ENCODE results near the gene UMODL1.

Gene UMODL1

DNA sequence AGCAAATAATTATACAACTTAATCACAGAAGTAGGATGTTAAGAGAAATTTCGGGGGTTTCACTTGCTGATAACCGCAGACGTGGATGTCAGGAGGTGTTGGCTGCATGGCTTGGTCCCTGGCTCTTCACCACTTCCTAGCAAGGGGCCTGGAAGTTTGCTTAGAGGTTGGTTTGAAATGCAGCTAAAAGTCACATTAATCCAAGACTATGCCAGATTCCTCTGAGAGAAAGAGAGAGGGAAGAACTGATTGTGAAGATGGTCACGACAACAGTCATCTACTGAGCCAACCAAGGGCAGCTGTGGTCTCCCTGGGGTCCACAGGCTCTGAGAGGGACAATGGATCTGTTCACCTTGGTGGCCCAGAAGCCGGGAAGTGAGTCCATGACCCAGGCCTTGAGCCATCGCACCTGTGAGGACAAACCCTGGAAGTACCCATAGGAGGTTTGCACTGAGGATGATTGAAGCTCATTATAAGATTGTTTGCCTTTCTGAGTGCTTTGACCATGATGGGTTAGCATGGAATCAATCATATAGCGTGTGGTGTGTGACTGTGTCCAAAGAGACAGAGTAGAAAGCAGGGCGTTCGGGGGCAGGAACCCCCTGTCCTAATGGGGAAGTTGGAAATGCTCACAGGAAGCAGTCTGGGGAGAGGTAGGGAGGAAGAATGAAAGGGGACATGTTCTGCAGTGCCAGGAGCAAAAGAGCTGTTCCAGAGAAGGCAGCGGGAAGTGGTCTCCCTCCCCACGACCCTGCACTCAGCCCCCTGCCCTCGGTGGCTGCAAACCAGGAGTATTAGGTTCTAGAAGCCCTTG lies 47.1 kb downstream of the UMODL1 start:
- DNase-seq, result peak in 1 of 2 donors; percentile 78

DNA sequence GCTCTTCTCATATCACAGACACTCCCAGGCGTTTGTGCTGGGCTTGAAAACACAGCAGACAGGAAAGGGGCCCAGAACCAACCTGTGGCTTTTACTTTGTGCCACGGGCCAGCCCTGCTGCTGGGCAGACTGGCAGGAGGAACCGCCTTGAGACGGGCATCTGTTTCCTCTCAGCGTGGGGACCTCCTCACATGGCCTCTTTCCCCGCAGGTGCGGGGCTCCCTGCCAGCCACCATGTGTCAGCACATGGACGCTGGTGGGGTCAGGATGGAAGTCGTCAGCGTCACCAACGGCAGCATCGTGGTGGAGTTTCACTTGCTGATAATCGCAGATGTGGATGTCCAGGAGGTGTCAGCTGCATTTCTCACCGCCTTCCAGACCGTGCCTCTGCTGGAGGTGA lies 47.8 kb downstream of the UMODL1 start:
- DNase-seq, result peak; percentile 6 to 96

DNA sequence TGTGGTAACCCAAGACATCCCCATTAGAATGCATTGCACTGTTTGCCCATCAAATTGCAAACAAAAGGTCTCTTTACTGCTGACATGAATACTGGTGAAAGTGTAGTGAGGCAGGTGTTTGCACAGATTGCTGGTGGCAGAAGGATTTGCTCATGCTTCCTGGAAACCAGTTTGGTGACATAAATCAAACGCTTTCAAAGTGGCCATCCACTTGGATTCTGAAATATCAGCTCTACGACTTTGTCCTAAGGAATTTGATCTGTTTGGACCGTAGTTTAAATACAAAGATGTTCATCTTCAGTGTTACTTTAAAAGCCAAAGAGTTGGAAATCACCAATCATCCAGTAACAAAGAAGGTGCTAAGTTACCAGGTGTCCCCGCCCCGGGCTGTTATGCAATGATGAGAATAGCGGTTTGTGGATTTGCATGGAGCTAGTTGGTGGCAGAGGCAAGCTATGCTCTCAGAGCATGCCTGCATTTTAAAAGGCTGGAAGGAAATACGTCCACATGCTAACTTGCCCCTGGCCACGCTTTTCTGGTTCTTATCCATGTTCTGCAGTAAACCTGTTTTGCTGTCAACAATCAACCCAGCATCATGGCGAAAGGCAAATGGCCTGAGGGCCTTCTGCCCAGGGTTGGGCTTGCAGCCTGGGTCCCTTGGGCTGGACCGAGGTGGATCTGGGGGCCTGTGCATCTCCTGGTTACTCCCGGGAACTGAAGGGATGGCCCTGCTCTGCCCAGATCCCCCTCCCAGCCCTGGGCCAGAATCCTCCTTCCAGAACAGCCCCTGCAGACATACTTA lies 49.2 kb downstream of the UMODL1 start:
- no peak for DNase-seq

DNA sequence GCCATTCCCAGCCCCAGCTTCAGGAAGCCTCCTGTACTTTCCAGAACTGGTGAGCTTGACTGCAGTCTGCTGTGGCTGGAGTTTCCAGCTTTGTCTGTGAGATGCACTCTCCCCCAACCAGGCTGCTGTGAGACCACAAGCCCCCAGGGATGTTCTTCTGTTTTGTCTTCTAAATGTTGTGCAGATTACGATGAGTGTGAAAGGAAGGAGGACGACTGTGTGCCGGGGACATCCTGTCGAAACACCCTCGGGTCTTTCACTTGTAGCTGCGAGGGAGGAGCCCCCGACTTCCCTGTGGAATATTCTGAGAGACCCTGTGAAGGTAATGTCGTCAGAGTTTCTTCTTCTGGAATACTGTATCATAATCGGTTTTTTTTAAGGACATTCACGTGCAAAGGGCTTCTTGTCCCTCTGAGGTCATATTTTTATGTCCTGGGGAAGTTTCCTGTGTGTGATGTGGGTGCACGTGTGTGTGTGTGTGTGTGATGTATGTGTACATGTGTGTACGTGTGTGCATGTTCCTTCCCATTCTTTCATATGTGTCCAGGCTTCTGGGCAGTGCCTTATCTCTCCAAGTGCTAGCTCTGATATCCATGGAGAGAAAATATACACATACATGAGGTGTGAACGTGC lies 49.9 kb downstream of the UMODL1 start:
- DNase-seq, result peak in 1 of 2 donors; percentile 40

DNA sequence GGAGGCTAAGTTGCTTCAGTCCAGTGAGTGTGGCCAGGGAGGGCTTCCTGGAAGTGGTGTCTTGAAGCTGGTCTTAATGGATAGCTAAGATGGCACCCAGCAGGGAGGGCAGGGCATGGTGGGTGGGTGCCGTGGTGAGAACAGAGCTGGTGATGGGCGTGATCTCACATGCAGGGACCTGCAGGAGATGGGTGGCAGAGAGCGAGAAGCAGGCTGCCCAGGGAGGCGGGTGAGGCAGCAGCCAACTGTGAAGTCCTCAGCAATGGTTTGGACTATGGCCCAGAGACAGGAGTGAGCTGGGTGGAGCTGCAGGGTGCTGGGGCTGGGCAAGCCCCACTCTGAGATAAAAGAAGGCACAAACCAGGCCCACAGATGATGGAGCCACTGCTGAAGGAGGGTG lies 50.7 kb downstream of the UMODL1 start:
- DNase-seq, result no peak

DNA sequence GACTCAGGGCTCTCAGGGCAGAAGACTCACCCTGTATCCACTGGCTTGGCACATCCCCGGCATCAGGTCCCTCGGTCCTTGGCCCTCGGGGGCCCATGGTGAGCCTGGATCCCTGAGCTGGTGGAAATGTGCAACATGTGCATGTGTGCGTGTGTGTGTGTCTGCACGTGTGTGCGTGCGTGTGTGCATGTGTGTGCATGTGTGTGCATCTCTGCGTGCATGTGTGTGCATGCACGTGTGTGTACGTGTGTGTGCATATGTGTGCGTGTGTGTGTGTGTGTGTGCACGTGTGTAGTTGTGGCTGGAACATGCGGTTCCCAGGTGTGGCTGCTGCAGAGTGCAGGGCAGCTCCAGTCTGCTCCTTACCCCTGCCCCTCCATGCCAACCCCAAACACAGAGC lies 51.3 kb downstream of the UMODL1 start:
- no peak for DNase-seq

DNA sequence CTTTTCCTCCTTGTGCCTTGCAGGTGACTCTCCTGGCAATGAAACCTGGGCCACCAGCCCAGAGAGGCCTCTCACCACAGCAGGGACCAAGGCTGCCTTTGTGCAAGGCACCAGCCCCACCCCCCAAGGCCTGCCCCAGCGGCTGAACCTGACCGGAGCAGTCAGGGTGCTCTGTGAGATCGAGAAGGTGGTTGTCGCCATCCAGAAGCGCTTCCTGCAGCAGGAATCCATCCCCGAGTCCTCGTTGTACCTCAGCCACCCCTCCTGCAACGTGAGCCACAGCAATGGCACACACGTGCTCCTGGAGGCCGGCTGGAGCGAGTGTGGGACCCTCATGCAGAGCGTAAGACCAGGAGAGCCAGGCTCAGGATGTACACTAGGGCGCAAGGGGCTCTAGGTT lies 51.7 kb downstream of the UMODL1 start:
- no peak for DNase-seq

DNA sequence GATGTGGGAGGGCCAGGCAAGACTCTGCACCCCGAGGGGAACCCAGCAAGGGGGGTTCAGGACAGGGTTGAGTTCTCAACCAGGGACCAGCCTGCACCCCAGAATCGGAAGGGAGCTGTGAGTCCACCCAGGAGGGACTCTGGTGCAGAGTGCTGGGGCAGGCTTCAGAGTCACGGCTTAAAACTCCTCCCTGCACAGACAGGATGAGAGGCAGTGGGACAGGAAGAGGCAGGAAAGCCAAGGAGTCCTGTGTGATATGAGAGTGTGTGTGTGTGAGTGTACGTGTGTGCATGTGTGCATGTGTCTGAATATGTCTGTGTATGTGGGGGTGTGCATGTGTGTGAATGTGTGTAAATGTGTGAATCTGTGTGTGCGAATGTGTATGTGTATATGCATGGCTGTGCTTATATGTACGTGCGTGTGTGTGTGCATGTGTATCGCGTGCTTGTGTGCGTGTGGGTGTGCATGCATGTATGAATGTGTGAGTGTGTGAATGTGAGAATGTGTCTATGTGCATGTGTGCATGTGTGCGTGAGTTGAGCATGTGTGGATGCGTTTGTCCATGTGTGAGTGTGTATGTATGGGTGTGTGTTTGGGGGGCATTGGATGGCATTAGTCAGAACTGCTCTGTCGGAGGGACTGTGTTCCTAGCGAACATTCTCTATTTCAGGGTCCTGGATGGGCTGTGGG lies 52.2 kb downstream of the UMODL1 start:
- peak in 1 of 2 donors; percentile 46 for DNase-seq

DNA sequence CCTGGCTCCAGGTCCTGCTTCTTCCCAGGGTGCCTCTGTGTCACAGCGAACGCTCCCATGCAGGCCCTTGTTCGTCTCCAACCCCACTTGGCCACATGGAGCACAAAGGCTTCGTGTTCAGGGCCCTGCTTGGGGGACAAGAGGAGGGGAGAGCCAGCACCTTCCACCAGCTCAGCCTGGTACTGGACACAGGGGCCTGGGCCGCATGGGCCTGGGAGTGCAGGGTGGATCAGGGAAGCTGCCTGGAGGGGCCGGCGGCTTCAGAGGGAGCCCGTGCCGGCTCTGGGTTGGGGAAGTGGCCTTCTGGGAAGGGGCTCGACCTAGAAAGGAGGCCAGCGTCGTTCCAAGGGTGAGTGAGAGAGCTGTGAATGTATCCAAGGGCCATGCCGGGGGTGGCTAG lies 53.0 kb downstream of the UMODL1 start:
- no peak for DNase-seq

DNA sequence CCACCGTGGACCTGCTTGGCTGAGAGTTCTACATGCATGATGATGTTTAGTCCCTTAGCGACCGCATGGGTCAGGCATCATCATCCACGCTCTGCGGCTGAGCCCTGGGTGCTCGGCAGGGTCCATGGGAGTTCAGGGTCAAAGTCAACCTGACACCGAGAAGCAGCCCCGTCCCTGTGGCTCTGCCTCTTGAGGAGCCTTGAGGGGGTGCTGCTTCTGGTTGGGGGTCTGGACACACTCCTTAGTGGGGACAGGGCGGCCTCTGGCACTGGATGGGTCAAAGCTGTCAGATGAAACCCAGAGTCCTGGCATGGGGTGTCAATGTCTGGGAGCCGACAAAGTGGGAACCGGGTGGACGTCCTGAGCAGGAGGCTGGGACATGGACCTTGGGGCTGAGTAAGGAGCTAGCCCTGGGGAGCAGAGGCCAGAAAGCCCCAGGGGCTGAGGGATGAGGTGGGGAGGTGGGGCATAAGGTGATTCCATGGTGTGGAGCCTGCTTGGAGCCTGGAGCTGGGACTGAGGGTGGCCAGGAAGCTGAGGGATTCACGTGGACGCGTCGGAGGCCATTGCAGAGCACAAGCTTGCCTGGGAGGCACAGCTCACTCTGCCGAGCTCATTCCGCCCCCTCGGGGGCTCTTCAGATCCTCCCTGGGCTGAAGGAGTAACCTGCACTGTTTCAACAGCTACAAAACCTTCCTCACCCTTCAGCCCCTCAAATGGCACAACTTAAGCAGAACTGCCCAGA lies 53.9 kb downstream of the UMODL1 start:
- no peak for DNase-seq

DNA sequence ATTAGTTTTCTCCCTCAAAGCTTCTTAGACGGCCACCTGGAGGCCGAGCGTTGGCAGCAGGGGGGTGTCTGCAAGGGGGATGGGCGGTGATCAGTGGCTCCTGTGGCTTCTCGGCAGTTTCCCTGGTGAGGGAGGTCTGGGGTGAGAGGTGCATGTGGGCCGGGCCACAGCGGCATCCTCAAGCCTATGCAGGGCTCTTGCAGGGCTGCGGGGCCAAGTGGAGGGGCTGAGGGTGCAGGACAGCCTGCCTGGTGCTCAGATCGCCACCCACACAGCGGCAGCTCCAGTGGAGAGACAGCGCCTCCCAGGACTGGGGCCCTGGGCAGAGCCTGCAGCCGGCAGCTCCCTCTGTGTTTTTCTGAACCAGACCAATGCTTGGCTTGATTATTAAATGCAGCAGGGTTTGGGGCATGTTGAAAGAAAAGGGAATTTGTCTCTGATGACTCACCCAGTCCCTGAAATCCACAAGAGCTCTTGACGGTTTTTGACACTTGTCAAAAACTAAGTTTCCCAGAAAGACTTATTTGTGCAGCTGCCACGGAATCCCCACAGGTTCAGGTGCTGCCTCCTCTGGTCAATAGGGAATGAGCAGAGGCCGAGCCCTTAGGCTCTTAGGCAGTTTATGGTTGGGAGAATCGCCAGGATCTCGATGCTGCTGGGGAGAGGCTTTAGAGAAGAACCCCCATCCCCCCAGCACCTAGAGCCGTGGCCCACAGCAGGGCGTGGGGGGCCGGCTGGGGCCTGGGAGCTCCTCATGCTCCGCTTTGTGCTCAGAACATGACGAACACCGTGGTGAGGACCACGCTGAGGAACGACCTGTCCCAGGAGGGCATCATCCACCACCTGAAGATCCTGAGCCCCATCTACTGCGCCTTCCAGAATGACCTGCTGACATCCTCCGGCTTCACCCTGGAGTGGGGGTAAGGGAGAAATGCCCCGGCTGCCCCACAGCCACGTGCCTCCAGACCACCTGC lies 54.7 kb downstream of the UMODL1 start:
- DNase-seq, result peak in 1 of 2 donors; percentile 77

DNA sequence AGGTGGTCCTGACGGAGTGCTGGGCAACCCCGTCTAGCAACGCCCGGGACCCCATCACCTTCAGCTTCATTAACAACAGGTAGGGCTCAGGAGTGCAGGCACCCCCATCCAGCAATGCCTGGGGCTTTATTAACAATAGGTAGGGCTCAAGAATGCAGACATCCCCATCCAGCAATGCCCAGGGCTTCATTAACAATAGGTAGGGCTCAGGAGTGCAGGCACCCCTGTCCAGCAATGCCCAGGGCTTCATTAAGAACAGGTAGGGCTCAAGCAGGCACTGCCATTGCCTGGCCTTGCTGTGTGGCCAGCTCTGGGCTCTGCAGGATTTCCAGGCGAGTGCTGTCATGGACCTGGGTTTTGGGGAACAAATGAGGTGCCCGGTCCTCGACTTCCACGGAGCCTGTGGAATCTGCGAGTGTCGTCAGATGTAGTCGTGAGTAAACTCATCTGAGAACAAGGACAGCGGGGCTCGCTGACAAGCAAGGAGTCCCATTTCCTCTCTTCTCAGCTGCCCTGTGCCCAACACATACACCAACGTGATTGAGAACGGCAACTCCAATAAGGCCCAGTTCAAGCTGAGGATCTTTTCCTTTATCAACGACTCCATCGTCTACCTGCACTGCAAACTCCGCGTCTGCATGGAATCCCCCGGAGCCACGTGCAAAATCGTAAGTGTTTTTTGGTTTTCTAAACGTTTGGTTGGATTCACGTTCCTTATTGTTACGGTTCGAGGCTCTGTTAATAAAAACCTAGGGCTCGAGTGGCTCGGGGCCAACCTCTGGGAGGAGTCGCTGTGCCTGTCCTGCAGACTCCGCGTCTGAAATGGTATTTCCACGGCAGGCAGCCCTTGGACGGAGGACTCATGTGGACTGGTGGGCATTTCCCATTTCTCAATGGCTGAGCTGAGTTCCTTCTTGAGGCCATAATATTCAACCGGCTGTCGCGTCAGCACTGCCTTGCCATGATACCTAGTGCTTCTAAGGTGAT lies 56.3 kb downstream of the UMODL1 start:
- no peak for DNase-seq

DNA sequence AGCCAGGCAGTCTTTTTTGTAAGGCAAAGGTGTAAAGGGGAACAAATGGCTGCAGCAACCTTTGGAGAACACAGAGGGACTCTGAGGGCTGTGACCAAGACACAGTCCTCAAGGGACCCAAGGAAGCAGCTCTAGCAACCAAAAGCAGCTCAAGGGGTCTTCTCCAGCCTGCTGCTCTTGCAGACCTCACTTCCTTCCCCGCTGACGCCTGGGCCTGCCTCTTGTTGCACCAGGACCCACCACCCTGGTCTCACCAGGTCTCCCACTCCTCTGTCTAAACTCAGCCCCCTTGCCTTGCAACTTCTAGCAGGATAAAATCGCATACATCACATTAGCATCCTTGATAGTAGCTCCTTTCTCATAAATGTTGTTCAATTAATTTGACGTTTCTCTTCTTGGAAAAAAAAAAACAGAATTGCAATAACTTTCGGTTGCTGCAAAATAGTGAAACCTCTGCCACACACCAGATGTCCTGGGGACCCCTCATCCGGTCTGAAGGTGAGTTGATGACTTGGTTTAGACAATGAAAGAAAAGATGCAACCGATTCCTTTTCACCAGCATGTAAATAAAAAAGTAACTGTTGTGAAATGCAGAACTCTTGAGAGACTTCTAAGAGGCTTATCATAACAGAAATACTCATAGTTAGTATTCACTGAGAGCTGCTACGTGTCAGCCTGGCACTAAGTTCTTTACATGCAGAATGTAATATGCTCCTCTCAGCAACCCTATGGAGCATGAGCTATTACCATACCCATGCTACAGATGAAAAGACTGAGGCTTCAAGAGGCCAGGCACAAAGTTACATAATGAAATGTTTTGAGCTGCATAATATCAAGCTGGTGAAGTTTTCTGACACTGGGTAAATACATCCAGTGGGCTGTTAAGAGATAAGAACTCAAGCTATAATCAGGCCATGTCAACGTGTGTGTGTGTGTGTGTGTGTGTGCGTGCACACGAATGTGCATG lies 58.5 kb downstream of the UMODL1 start:
- DNase-seq, result no peak

DNA sequence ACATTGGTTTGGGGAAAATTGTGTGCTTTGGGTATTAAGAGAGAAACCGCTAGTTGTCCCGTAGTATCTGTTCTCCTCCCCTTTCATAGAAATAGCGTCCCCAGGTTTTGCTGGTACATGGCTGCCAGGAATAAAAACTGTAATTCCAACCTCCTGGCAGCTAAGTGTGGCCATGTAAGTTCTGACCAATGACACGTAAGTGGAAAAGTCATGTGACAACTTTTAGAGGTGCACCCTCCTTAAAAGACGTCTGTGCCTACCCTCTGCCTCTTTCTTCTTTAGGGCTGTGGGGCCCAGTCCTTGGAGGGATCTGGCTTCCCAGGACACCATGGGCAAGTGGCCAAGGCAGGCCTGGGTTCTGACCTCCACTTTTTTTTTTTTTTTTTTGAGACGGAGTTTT lies 59.3 kb downstream of the UMODL1 start:
- DNase-seq, result no peak

DNA sequence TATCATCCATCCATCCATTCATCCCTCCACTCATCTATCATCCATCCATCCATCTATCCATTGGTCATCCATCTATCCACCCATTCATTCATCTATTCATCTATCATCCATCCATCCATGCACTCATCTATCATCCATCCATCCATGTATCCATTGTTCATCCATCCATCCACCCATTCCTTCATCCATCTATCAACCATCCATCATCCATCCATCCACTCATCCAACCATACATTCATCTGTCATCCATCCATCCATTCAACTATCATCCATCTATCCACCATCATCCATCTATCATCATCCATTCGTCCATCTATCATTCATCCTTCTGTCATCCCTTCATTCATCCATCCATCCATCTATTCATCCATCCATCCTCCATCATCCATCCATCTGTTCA lies 61.1 kb downstream of the UMODL1 start:
- DNase-seq, result no peak

DNA sequence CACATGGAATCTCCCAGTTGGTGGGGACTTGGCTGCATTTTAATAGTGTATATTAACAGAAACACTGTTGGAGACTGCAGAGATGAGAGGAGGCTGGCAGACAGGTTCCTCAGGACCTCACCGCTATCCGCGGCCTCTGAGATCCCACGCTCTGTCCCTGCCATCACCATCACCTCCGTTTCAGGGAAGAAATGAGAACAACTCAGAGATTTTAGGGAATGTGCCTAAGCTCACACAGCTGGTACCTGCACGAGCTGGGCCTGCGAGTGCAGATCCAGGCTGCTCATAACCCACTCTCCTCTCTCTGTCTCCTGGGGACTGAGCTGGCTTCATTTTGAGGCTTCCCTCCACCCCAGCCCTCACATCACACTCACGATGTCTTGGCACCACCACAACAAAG lies 62.0 kb downstream of the UMODL1 start:
- DNase-seq, result no peak

DNA sequence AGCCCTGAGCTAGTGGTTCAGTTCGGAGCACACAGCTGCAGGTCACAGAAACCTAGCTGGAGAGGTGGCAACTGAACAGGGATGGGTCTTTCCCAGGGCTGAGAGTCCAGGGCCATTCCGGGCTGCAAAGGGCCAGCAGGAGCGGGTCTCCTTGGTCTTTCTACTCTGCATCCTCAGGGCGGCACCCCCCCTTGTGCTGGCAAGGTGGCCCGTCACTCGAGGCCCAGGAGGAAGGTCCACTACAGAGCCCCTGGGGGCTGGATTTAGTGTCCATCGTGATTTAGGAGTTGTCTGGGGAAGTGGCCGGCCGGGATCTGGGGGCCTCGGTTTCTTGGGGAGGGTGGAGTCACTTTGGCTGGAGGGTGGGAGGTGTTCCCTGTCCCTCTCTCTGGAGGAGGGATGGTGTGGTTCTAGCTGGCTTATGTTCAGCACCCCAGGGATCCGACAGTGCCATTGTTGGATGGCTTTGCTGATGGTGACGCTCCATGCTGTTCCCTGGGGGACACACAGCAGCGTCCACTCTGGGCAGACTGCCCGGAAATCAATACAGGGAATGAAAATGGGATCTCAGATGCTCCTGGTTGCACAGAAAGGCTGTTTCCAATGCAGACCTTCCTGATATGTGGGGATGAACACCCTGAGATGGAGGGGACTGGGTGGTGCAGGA lies 64.4 kb downstream of the UMODL1 start:
- DNase-seq, result no peak
